Activated CD4-positive, alpha-beta T cell treated with anti-CD3 and anti-CD28 coated beads, Interleukin-2, amount 50 U/mL, for 48 hours (primary cell): ENCODE results near the gene PTGIR.
"Not testable (repeated sequence)": the region's sequence is repeated elsewhere in the genome, so short reads cannot be mapped to it uniquely, and the experiment has no call there.

Experiments used
- DNase-seq, 2 experiments: peaks; one replicate each; pipeline ENCODE4 v3.0.0-alpha.2; 2020

PTGIR gene

GRCh38 chr19:46639358-46640182 is 14.7 kb upstream of the PTGIR start:
- peak; percentile 50 to 64 for DNase-seq

- no peak for DNase-seq
Measured at GRCh38 chr19:46637224-46637623, 12.3 kb upstream of the PTGIR start.

- peak in 1 of 2 experiments; percentile 45 for DNase-seq
Measured at GRCh38 chr19:46635920-46636761, 11.3 kb upstream of the PTGIR start, which contains the start of gene GNG8. GNG8 (minus strand) TSS chr19:46636202; CDS start chr19:46634682, 1,520 bp downstream.

GRCh38 chr19:46634656-46635218 is 9.8 kb upstream of the PTGIR start:
- DNase-seq: no peak

- DNase-seq: peak; percentile 99
Measured at GRCh38 chr19:46634045-46634655, 9.3 kb upstream of the PTGIR start.

GRCh38 chr19:46633130-46633529 is 8.2 kb upstream of the PTGIR start:
- no peak for DNase-seq

GRCh38 chr19:46631481-46631880 is 6.6 kb upstream of the PTGIR start:
- DNase-seq: no peak

- no peak for DNase-seq
Measured at GRCh38 chr19:46630586-46631205, 5.8 kb upstream of the PTGIR start.

GRCh38 chr19:46629546-46630025 is 4.7 kb upstream of the PTGIR start:
- DNase-seq: no peak

GRCh38 chr19:46628970-46629369 is 4.1 kb upstream of the PTGIR start:
- DNase-seq: not testable (repeated sequence)

- DNase-seq: no peak
Measured at GRCh38 chr19:46626446-46626845, 1.6 kb upstream of the PTGIR start.

- no peak for DNase-seq
Measured at GRCh38 chr19:46625731-46626130, 842 bp upstream of the PTGIR start.

GRCh38 chr19:46623915-46624502 is 880 bp downstream of the PTGIR start:
- DNase-seq: no peak

- DNase-seq: no peak
Measured at GRCh38 chr19:46622118-46622446, 2.8 kb downstream of the PTGIR start.

- DNase-seq: no peak
Measured at GRCh38 chr19:46621191-46622117, 3.4 kb downstream of the PTGIR start.

- DNase-seq: no peak
Measured at GRCh38 chr19:46620716-46621115, 4.2 kb downstream of the PTGIR start.

- no peak for DNase-seq
Measured at GRCh38 chr19:46620267-46620666, 4.6 kb downstream of the PTGIR start.

- no peak for DNase-seq
Measured at GRCh38 chr19:46618670-46619231, 6.1 kb downstream of the PTGIR start.

- DNase-seq: no peak
Measured at GRCh38 chr19:46617601-46618000, 7.3 kb downstream of the PTGIR start.

- DNase-seq: peak; percentile 80 to 86
Measured at GRCh38 chr19:46616631-46617322, 8.1 kb downstream of the PTGIR start.
